HCT116 (cell line): Measurements from ENCODE around the gene SLC6A3.

Source experiments
- CTCF ChIP-seq, 3 experiments: fragments of 200-600 bp in 1 of 3; sonication (generic) in 1 of 3; IDR thresholded peaks in 2 of 3; conservative IDR thresholded peaks in 1 of 3; 2 replicates each; pipeline ENCODE4 v1.5.1; 2012 to 2017; ENCODE audit warnings: low read depth in 2 of 3, low read length in 2 of 3, antibody characterized with exemption in 1 of 3, borderline replicate concordance in 1 of 3, control low read depth in 1 of 3, mild to moderate bottlenecking in 1 of 3, mixed read lengths in 1 of 3, mixed run types in 1 of 3, moderate library complexity in 1 of 3; ENCODE audit not compliant: insufficient read depth in 1 of 3
- EZH2phosphoT487 ChIP-seq: fragments of 200-600 bp; IDR thresholded peaks from 2 replicates; pipeline ENCODE4 v1.6.1; 2018; ENCODE audit warnings: antibody characterized with exemption, borderline replicate concordance
- JUND ChIP-seq: IDR thresholded peaks from 2 replicates; pipeline ENCODE4 v1.6.1; 2012
- MAX ChIP-seq: IDR thresholded peaks from 2 replicates; pipeline ENCODE4 v1.6.1; 2012
- POLR2A ChIP-seq: IDR thresholded peaks from 2 replicates; pipeline ENCODE4 v1.7.0; 2011; ENCODE audit warnings: borderline replicate concordance; ENCODE audit not compliant: insufficient read depth, insufficient read length; ENCODE audit errors: extremely low read depth
- REST ChIP-seq: IDR thresholded peaks from 2 replicates; pipeline ENCODE4 v1.6.1; 2012; ENCODE audit warnings: low read depth
- ZBTB33 ChIP-seq: IDR thresholded peaks from 2 replicates; pipeline ENCODE4 v1.6.1; 2011; ENCODE audit warnings: mild to moderate bottlenecking, low read length, moderate library complexity; ENCODE audit not compliant: insufficient replicate concordance; ENCODE audit errors: extremely low read depth

GRCh38 chr5:1404062-1404461 is 41.2 kb downstream of the SLC6A3 start:
- TF ChIP-seq REST, result no peak
- TF ChIP-seq ZBTB33, result no peak
- no peak for TF ChIP-seq CTCF (IDR thresholded peaks at IDR 0.05 in 2 of 3, conservative IDR thresholded peaks at IDR 0.05 in 1 of 3; ENCODE audit: borderline replicate concordance in 1 of 3, insufficient read depth in 1 of 3, low read depth in 2 of 3, low read length in 2 of 3)
- TF ChIP-seq EZH2phosphoT487, result no peak
- TF ChIP-seq POLR2A, result no peak
- no peak for TF ChIP-seq JUND
- no peak for TF ChIP-seq MAX
